Heart right ventricle (tissue), 16 donors: Measurements from ENCODE around the gene SH3BGRL3. TPM values are rescaled to one million over a fixed set of nuclear protein-coding genes. Genes with fewer than 3 reads are reported as not detected.

Experiments
- ATAC-seq, 8 donors: fragments of 200-7000 bp; cut with Tn5 transposase; one replicate each; pipeline ENCODE4 v1.9.1; 2020; ENCODE audit warnings: mild to moderate bottlenecking in 8 of 8, moderate library complexity in 8 of 8, moderate number of reproducible peaks in 1 of 8
- DNase-seq, 2 donors: peaks; one replicate each; pipeline ENCODE4 v3.0.0-alpha.2; 2020
- H3K27ac ChIP-seq, 10 donors: fragments of 200-600 bp; sonication (generic) in 2 of 10; one replicate each; pipeline versions ENCODE4 v1.5.0 to v1.8.0; 2020 to 2022; ENCODE audit warnings: mild to moderate bottlenecking in 3 of 10
- H3K27me3 ChIP-seq, 7 donors: fragments of 200-600 bp; one replicate each; pipeline ENCODE4 v1.8.0; 2021 to 2022; ENCODE audit warnings: mild to moderate bottlenecking in 2 of 7
- H3K36me3 ChIP-seq, 9 donors: fragments of 200-600 bp; sonication (generic) in 1 of 9; one replicate each; pipeline versions ENCODE4 v1.5.0 to v1.8.0; 2020 to 2022; ENCODE audit warnings: mild to moderate bottlenecking in 2 of 9
- H3K4me1 ChIP-seq, 9 donors: fragments of 200-600 bp; sonication (generic) in 1 of 9; one replicate each; pipeline versions ENCODE4 v1.5.0 to v1.8.0; 2020 to 2022; ENCODE audit warnings: mild to moderate bottlenecking in 4 of 9
- H3K4me3 ChIP-seq, 10 donors: fragments of 200-600 bp; sonication (generic) in 2 of 10; one replicate each; pipeline versions ENCODE4 v1.5.0 to v1.8.0; 2020 to 2022; ENCODE audit warnings: mild to moderate bottlenecking in 7 of 10, moderate library complexity in 2 of 10
- H3K9me3 ChIP-seq, 11 donors: fragments of 200-600 bp in 10 of 11; sonication (generic) in 2 of 11; one replicate each; pipeline versions ENCODE4 v1.5.0 to v1.8.0; 2013 to 2022; ENCODE audit warnings: mild to moderate bottlenecking in 2 of 11, control low read depth in 1 of 11, moderate library complexity in 1 of 11
- CTCF ChIP-seq, 9 donors: fragments of 200-600 bp; sonication (generic) in 2 of 9; IDR thresholded peaks; one replicate each; pipeline versions ENCODE4 v1.5.0 to v1.8.0; 2021 to 2022; ENCODE audit warnings: antibody characterized with exemption in 9 of 9, mild to moderate bottlenecking in 5 of 9, moderate library complexity in 1 of 9
- WGBS, 2 donors: extraction: QIAGEN DNeasy Blood & Tissue Kit; methylation state at CpG; one replicate each; pipeline ENCODE4 v1.1.7; 2013; ENCODE audit warnings: inconsistent platforms in 1 of 2; 5-methylcytosine and 5-hydroxymethylcytosine counted together
- intact Hi-C, 10 donors: fragments of 100-400 bp; cut with DNase I; formaldehyde crosslinking; loops; one replicate each; pipeline versions ENCODE4 v1.11.1 to v1.14.2; 2022
- polyA plus RNA-seq, 2 donors: library from polyadenylated mRNA; stranded (reverse); fragments of 200-250 nt; gene quantifications; one replicate each; pipeline ENCODE4 v1.2.3, GENCODE V29; 2013
- total RNA-seq, 10 donors: library from RNA; stranded (reverse); fragmentation: NEBNext Ultra II Directional in 3 of 10; extraction: Animal tissue kit (Norgen Biotek cat#: 25700) in 3 of 10; gene quantifications; one replicate each; pipeline versions ENCODE4 v1.2.1 to v1.2.4, GENCODE V29; 2021 to 2023
- donor health status: Arrhythmogenic right ventricular cardiomyopathy.
- donor health status: ischemic (EF 13 %, LVEDD 7.1; RV severe dilation, severe dysfunction).
- donor health status: healthy with polysubstance abuse.
- donor health status: DM: no; HTN: yes; CAD: no.
- donor health status: DM: no; HTN: no; CAD: no.
- donor health status: ischemic (EF 25% LVEDD 6.9; RV normal size, moderate dysfunction).
- donor health status: ischemic (EF 25% LVEDD 5.7; RV mildly dilated, moderate dysfunction).
- donor health status: healthy.
- donor health status: DM: yes; HTN: yes; CAD: no.
- donor health status: Ischemic cardiomyopathy.
- donor health status: ischemic (EF 35%, LVEDD 5.7; RV mildly dilated, moderate dysfunction).
- donor health status: nonischemic (EF 11% LVEDD 7.7; RV severe dilation, severe dysfunction).
- donor health status: DM: yes; HTN: yes; CAD: no.
- donor health status: PGD.
- donor health status: ischemic (EF 29% LVEDD 5.4; RV normal size, mild dysfunction).
- donor health status: nonischemic (EF 23%, LVEDD 6.1; RV moderate dilation, normal function).

SH3BGRL3 gene
- total and polyA plus RNA-seq, 12 donors, result 18.4 to 153 (median 28.6) TPM

GRCh38 chr1:26315874-26316850 lies 36.3 kb downstream of the SH3BGRL3 start:
- Histone ChIP-seq H3K27me3 (no peaks in the 10 kb centered on the region), H3K27ac (peak overlapping the region in 1 of 10 donors; percentile 89), H3K4me3 (no peak overlapping the region), H3K4me1 (peaks cover 0 to 73% (median 16%) of the 10 kb centered on the region in 9 donors), H3K36me3 (no peaks in the 10 kb centered on the region), H3K9me3 (no peaks in the 10 kb centered on the region)
- 86 to 89% methylated on average over 8 of the region's 8 CpGs for WGBS, 2 donors
- intact Hi-C loops, result loop anchor here in 2 of 10 donors (5.0 to 10.0 kb wide), 2 partner anchors 44 to 141 kb away; partner anchors contain the start of genes CNKSR1 (in 1 of the 2) and ZNF593OS (in 1 of the 2)
- ATAC-seq (no peak), DNase-seq (no peak)
- TF ChIP-seq CTCF (IDR thresholded peaks at IDR 0.05), result no peak

GRCh38 chr1:26317146-26317545 lies 37.3 kb downstream of the SH3BGRL3 start:
- no peak for TF ChIP-seq CTCF (IDR thresholded peaks at IDR 0.05)
- Histone ChIP-seq H3K27ac (peak overlapping the region in 5 of 10 donors; percentile 23 to 89 (median 62)), H3K9me3 (no peaks in the 10 kb centered on the region), H3K4me3 (peak overlapping the region in 1 of 10 donors; percentile 59), H3K36me3 (peaks cover 0 to 4% (median 0%) of the 10 kb centered on the region in 9 donors), H3K4me1 (peaks cover 0 to 81% (median 21%) of the 10 kb centered on the region in 9 donors), H3K27me3 (no peaks in the 10 kb centered on the region)
- WGBS, 2 donors, result 87 to 89% methylated on average over 2 of the region's 2 CpGs
- DNase-seq (no peak), ATAC-seq (no peak)
- intact Hi-C loops, result loop anchor here in 2 of 10 donors (5.0 to 10.0 kb wide), 2 partner anchors 45 to 142 kb away; partner anchors contain the start of genes CNKSR1 (in 1 of the 2) and ZNF593OS (in 1 of the 2)

GRCh38 chr1:26317612-26318337 lies 37.9 kb downstream of the SH3BGRL3 start, which contains the start of gene CD52:
Gene CD52, plus strand, starts transcription at chr1:26317958. Its CDS starts 60 bp downstream, at chr1:26318018.
- intact Hi-C loops, result loop anchor here in 2 of 10 donors (5.0 to 10.0 kb wide), 2 partner anchors 45 to 143 kb away; partner anchors contain the start of genes CNKSR1 (in 1 of the 2) and ZNF593OS (in 1 of the 2)
- no peak for DNase-seq
- Histone ChIP-seq H3K36me3 (peaks cover 0 to 10% (median 0%) of the 10 kb centered on the region in 9 donors), H3K4me1 (peaks cover 0 to 81% (median 21%) of the 10 kb centered on the region in 9 donors), H3K27me3 (no peaks in the 10 kb centered on the region), H3K27ac (peak within 1 kb of the TSS in 7 of 10 donors; percentile 23 to 89 (median 55)), H3K4me3 (peak within 1 kb of the TSS in 7 of 10 donors; percentile 5 to 59 (median 12)), H3K9me3 (no peaks in the 10 kb centered on the region)
- 67 to 70% methylated on average over 12 of the region's 12 CpGs for WGBS, 2 donors
- ATAC-seq, result peak in 2 of 8 donors; percentile 6 to 36
- no peak for TF ChIP-seq CTCF (IDR thresholded peaks at IDR 0.05)
